HG02981 (cell line): ENCODE data around the gene USP10.
"Not testable (repeated sequence)": the region's sequence is repeated elsewhere in the genome, so short reads cannot be mapped to it uniquely, and the experiment has no call there.

Experiments used
- ATAC-seq: cut with Tn5 transposase; IDR thresholded peaks from one replicate; pipeline ENCODE4 v1.9.1; 2021; ENCODE audit warnings: mild to moderate bottlenecking, moderate library complexity; ENCODE audit not compliant: unreplicated experiment

Gene USP10

GRCh38 chr16:84726079-84726668, 26.4 kb downstream of the USP10 start:
- ATAC-seq: no peak

- ATAC-seq: no peak
These were observed 27.1 kb downstream of the USP10 start for GRCh38 chr16:84726669-84727467.

GRCh38 chr16:84728853-84729424, 29.1 kb downstream of the USP10 start:
- ATAC-seq: no peak

GRCh38 chr16:84729716-84730320, 30.0 kb downstream of the USP10 start:
- no peak for ATAC-seq

- ATAC-seq: peak; percentile 55
These were observed 30.8 kb downstream of the USP10 start for GRCh38 chr16:84730406-84731106.

- not testable (repeated sequence) for ATAC-seq
These were observed 32.5 kb downstream of the USP10 start for GRCh38 chr16:84732332-84732673.

- ATAC-seq: no peak
These were observed 33.0 kb downstream of the USP10 start for GRCh38 chr16:84732674-84733352.

- no peak for ATAC-seq
These were observed 36.2 kb downstream of the USP10 start for GRCh38 chr16:84735849-84736586.

- no peak for ATAC-seq
These were observed 37.6 kb downstream of the USP10 start for GRCh38 chr16:84737192-84738011.

GRCh38 chr16:84738255-84739038, 38.6 kb downstream of the USP10 start:
- peak; percentile 66 for ATAC-seq

- ATAC-seq: no peak
These were observed 39.7 kb downstream of the USP10 start for GRCh38 chr16:84739349-84740124.

GRCh38 chr16:84740596-84741116, 40.9 kb downstream of the USP10 start:
- ATAC-seq: no peak

GRCh38 chr16:84741340-84741830, 41.6 kb downstream of the USP10 start:
- ATAC-seq: no peak

GRCh38 chr16:84742641-84743092, 42.9 kb downstream of the USP10 start:
- no peak for ATAC-seq

- ATAC-seq: no peak
These were observed 46.4 kb downstream of the USP10 start for GRCh38 chr16:84746231-84746630.

- no peak for ATAC-seq
These were observed 47.1 kb downstream of the USP10 start for GRCh38 chr16:84746875-84747274.

GRCh38 chr16:84748247-84748646, 48.4 kb downstream of the USP10 start:
- ATAC-seq: not testable (repeated sequence)
